HepG2 (cell line): ENCODE results near the gene SBNO2. TPM values are rescaled to one million over a fixed set of nuclear protein-coding genes. Genes with fewer than 3 reads are reported as not detected.

Source experiments
- CREBL2 ChIP-seq: sonication (generic); formaldehyde crosslinking; IDR thresholded peaks from 2 replicates; pipeline ENCODE4 v1.8.1; 2023; ENCODE audit warnings: missing genetic modification reagents, mild to moderate bottlenecking, borderline replicate concordance
- DZIP1 ChIP-seq: sonication (generic); formaldehyde crosslinking; IDR thresholded peaks from 2 replicates; pipeline ENCODE4 v1.5.0; 2020; ENCODE audit warnings: mild to moderate bottlenecking, missing genetic modification reagents
- HNF1A ChIP-seq, 2 experiments: sonication (generic) in 1 of 2; formaldehyde crosslinking in 1 of 2; IDR thresholded peaks; 2 replicates each; pipeline versions ENCODE4 v1.4.0 to v1.6.1; 2016 to 2020; ENCODE audit warnings: borderline replicate concordance in 1 of 2, low read depth in 1 of 2, mild to moderate bottlenecking in 1 of 2, missing genetic modification reagents in 1 of 2
- MLLT10 ChIP-seq: sonication (generic); formaldehyde crosslinking; IDR thresholded peaks from 2 replicates; pipeline ENCODE4 v1.4.0; 2020; ENCODE audit warnings: missing genetic modification reagents
- MTA1 ChIP-seq: sonication (generic); formaldehyde crosslinking; IDR thresholded peaks from 2 replicates; pipeline ENCODE4 v1.4.0; 2020; ENCODE audit warnings: missing genetic modification reagents, mild to moderate bottlenecking, borderline replicate concordance
- NR2F2 ChIP-seq: IDR thresholded peaks from 2 replicates; pipeline ENCODE4 v1.6.1; 2012; ENCODE audit warnings: low read depth, inconsistent platforms, borderline replicate concordance
- THAP8 ChIP-seq: sonication (generic); formaldehyde crosslinking; IDR thresholded peaks from 2 replicates; pipeline ENCODE4 v1.5.1; 2020; ENCODE audit warnings: missing genetic modification reagents, mild to moderate bottlenecking, borderline replicate concordance
- YEATS2 ChIP-seq: sonication (generic); formaldehyde crosslinking; IDR thresholded peaks from 2 replicates; pipeline ENCODE4 v1.4.0; 2020; ENCODE audit warnings: missing genetic modification reagents, borderline replicate concordance
- ZBTB21 ChIP-seq: sonication (generic); formaldehyde crosslinking; IDR thresholded peaks from 2 replicates; pipeline ENCODE4 v1.4.0; 2020; ENCODE audit warnings: missing genetic modification reagents
- ZBTB25 ChIP-seq: IDR thresholded peaks from 2 replicates; pipeline ENCODE4 v1.6.1; 2018; ENCODE audit warnings: missing genetic modification reagents
- ZNF10 ChIP-seq: sonication (generic); formaldehyde crosslinking; IDR thresholded peaks from 2 replicates; pipeline ENCODE4 v1.4.0; 2020; ENCODE audit warnings: mild to moderate bottlenecking, low read depth, missing genetic modification reagents, borderline replicate concordance
- ZNF296 ChIP-seq: sonication (generic); formaldehyde crosslinking; conservative IDR thresholded peaks from 2 replicates; pipeline ENCODE4 v1.5.0; 2020; ENCODE audit warnings: mild to moderate bottlenecking, missing genetic modification reagents
- ZNF549 ChIP-seq: sonication (generic); formaldehyde crosslinking; IDR thresholded peaks from 2 replicates; pipeline ENCODE4 v1.5.0; 2020; ENCODE audit warnings: missing genetic modification reagents
- ZNF605 ChIP-seq: sonication (generic); formaldehyde crosslinking; IDR thresholded peaks from 2 replicates; pipeline ENCODE4 v1.8.0; 2022; ENCODE audit warnings: mild to moderate bottlenecking, missing genetic modification reagents
- polyA plus RNA-seq, 8 experiments: library from polyadenylated mRNA; depleted of rRNA in 3 of 8; stranded (reverse) in 7 of 8; unstranded in 1 of 8; fragments of >200 nt; fragmentation: Illumina TruSeq in 4 of 8; extraction: Trizol in 4 of 8; gene quantifications; 2 replicates each; pipeline versions ENCODE4 v1.2.1 to v1.2.3, GENCODE V29; 2011 to 2016; ENCODE audit warnings: low read depth in 4 of 8, missing spikeins in 1 of 8, mixed read lengths in 1 of 8; ENCODE audit not compliant: insufficient read depth in 1 of 8
- total RNA-seq, 5 experiments: library from RNA; depleted of rRNA; stranded (reverse); fragments of >200 nt; fragmentation: Illumina TruSeq; extraction: Trizol; gene quantifications; 2 replicates each; pipeline ENCODE4 v1.2.3, GENCODE V29; 2016; ENCODE audit warnings: low read depth in 1 of 5

The SBNO2 gene
- total and polyA plus RNA-seq, 2 of the 13 experiments (the other 11 are each of a cell fraction or from before 2014, with no cell fraction given): 8.6 to 10.4 TPM

- TF ChIP-seq ZNF10 (CRISPR knock-in tag): no peak
- TF ChIP-seq YEATS2 (CRISPR knock-in tag): peak; percentile 96; the same call in 1 of the 2 replicates
- TF ChIP-seq HNF1A (IDR thresholded peaks at IDR 0.05; ENCODE audit: low read depth): no peak
- no peak; the same call in 1 of the 2 replicates for TF ChIP-seq HNF1A (CRISPR knock-in tag; IDR thresholded peaks at IDR 0.05; ENCODE audit: borderline replicate concordance)
- no peak; the same call in 1 of the 2 replicates for TF ChIP-seq DZIP1 (CRISPR knock-in tag)
- no peak for TF ChIP-seq CREBL2 (CRISPR knock-in tag)
- TF ChIP-seq NR2F2: no peak
- no peak for TF ChIP-seq MLLT10 (CRISPR knock-in tag)
- no peak for TF ChIP-seq ZNF296 (CRISPR knock-in tag)
- no peak for TF ChIP-seq MTA1 (CRISPR knock-in tag)
- peak; percentile 93 for TF ChIP-seq ZBTB25 (CRISPR knock-in tag)
- no peak for TF ChIP-seq ZBTB21 (CRISPR knock-in tag)
- peak; percentile 76; the same call in 1 of the 2 replicates for TF ChIP-seq ZNF605
- no peak for TF ChIP-seq ZNF549 (CRISPR knock-in tag)
- no peak for TF ChIP-seq THAP8 (CRISPR knock-in tag)
These were observed 78.9 kb downstream of the SBNO2 start, which contains the start of gene POLR2E (continued) for GRCh38 chr19:1094978-1095701.
